GM04504 (cell line): ENCODE results near the gene SERPINE3.

Source experiments
- DNase-seq: peaks from one replicate; pipeline ENCODE4 v3.0.0-alpha.2; 2012; ENCODE audit warnings: low read depth

SERPINE3 gene

DNA sequence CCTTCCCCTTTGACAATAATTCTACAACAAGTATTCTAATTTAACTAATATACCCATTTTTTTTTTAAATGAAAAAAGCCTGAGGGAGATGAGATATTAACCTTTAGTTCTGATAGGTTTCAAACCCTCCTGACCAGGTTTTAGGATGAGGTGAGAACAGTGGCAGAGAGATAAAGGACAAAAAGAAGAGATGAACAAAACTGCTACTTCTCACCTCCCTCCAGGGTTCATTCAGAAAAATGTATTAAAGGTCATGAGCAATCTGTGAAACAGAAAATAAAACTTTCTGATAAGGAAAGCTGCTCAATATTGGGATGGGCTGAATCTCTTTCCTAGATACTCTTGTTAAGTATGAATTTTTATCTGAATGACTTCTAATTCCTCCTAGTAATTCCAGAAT, 24.1 kb downstream of the SERPINE3 start:
- no peak for DNase-seq

DNA sequence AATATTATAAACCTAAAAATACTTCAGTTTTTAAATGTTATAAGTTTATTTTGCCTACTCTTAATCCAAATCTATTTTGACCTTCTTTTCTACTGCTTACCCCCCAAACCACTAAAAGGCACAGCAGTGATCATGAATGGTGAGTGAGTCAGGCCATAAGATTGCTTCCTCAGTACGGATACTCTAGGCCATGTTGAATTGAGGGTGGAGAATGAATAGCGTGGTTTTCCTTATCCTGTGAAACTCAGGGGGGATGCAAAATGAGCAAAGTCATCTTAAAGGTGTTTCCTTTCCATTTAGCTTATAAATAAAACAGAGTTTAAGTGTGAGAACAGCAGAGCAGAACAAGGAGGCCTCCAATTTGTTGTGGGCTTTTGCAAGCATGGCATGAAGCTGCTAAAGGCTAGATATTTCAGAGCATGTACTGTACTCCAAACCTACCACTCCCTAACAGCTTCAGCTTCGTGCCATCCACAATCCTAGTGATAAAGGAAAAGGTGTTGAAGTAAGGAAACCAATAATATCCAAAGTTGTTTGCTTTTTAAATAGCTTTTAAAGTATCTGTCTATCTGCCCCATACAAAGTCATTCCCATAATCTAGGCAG, 25.0 kb downstream of the SERPINE3 start:
- no peak for DNase-seq

GRCh38 chr13:51370116-51370515, 30.6 kb downstream of the SERPINE3 start:
- no peak for DNase-seq

- DNase-seq = no peak
Observed at GRCh38 chr13:51370811-51371210, 31.3 kb downstream of the SERPINE3 start.

DNA sequence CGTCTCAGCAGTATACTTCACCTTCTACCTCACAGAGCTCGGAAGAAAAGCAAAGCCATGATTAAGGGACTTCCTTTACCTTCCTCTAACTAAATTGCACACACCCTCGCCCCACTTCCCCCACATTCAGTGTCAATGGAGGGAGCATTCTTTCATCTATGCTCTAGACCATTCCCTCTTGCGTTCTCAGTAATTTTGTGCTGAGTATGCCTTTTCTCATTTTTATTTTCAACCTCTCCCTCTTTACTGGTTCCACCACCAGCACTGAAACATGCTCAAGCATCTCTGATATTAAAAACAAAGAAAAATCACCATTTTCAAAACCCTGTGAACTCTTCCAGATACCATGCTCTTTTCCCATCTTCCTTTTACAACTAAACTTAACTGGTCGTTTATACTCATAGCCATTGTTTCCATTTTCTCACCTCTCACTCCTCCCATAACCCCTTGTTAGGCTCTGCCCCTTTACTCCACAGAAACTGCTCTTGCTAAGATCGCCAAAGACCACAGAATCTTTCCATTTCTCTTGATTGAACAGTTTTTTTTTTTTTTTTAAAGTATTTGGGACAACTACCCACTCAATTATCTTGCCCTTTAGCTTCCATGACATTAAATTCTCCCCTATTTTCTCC, 32.4 kb downstream of the SERPINE3 start:
- no peak for DNase-seq

DNA sequence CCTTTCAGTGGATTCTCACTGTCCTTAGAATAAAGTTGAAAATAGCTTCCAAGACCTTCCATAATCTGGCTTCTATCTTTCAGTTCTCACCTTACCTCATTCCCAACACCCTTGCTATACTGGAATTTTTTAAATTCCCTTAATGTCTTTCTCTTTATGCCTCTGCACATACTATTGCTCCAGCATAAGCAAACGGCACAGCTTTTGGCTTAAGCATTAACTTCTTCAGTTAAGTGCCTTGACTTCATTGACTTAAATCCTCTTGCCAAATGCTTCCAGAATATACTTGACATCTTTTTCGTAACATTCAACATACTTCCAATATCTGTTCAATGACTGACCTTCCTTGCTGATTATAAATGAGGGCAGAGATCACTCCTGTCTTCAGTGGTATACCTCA, 34.0 kb downstream of the SERPINE3 start:
- DNase-seq = no peak

GRCh38 chr13:51380269-51380668, 40.8 kb downstream of the SERPINE3 start:
- no peak for DNase-seq

- DNase-seq = no peak
Observed at GRCh38 chr13:51385114-51385513, 45.6 kb downstream of the SERPINE3 start.

- DNase-seq = no peak
Observed at GRCh38 chr13:51394724-51395123, 55.2 kb downstream of the SERPINE3 start.

- no peak for DNase-seq
Observed at GRCh38 chr13:51396352-51396751, 56.9 kb downstream of the SERPINE3 start.

DNA sequence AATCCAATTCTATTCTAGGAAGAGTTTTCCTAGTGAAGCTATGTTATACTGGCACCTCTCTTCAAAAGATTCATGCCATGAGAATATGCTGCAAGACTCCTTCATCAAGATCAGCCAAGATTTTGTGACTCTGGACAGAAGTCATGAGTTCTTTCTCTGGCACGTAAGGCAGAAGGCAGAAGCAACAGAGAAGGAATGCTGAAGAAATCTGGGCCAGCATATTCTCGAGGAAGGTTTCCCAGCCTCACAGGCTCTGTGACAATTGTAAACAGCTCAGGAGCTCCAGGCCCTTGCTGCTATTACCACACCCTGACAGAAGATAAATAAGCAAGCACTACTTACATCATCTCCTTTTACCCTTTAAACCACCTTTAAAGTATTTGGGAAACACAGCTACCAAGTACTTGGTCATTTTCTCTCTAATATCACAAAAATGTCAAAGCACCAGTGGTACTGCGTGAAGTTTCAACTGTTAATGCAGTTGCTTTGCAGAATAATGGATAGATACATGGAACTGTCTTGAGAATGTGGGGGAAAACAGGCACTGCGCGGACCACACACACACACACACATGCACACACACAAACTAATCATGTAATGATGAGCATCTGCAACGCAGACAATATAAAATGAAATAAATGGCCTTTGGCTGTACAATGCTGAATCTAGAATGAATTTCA, 57.9 kb downstream of the SERPINE3 start:
- peak; percentile 89 for DNase-seq

DNA sequence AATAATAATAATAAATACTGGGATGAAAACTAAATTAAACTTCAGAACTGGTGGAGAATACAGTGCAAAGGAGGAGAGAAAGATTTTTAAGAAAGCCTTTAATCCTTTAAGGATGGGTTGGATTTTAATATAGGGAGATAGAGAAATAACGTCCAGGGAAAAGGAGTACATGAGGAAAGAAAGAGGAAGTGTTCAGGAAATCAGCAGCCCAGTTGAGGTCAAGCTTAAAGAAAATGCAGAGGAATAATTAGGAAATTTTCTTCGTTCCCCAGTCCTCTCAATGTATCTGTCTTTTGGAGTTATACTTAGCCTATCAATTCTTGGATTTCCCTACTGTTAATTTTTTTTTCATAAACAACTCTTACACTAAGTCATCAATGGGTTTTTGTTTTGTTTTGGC, 65.7 kb downstream of the SERPINE3 start:
- no peak for DNase-seq

DNA sequence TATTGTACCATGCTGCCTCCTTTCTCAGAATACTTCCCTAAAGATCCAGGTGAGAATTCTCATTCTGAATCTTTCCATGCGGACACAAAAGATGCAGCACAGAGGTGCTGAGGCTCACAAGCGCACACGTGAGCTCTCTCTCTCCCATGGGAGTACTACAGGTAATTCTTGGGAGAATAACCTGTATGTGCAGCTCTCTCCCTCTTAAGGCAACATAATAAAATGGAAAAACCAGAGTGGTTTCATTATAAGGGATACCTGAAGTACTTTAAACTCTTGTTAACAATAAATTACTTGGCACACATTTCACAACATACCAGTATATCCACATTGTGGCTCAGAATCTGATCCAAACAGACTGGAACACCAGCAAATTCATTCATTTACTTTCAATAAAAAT, 72.9 kb downstream of the SERPINE3 start:
- no peak for DNase-seq
